Islet of Langerhans (tissue), 1 donor: ENCODE results near the gene VPS37C.

Experiments
- FAIRE-seq: peaks from one replicate; lab custom pipeline; 2011; peaks lifted over from hg19 to GRCh38; lab: Jason Lieb, UNC

The VPS37C gene

GRCh38 chr11:61153593-61154095 is 7.6 kb downstream of the VPS37C start:
- FAIRE-seq, result no peak

GRCh38 chr11:61152816-61153592 is 8.2 kb downstream of the VPS37C start:
- FAIRE-seq, result no peak

- FAIRE-seq, result no peak
Observed at GRCh38 chr11:61151545-61152252, 9.5 kb downstream of the VPS37C start.

GRCh38 chr11:61150706-61151544 is 10.3 kb downstream of the VPS37C start:
- no peak for FAIRE-seq

- FAIRE-seq, result no peak
Observed at GRCh38 chr11:61149624-61150615, 11.3 kb downstream of the VPS37C start.

- FAIRE-seq, result no peak
Observed at GRCh38 chr11:61147791-61148620, 13.2 kb downstream of the VPS37C start.

- FAIRE-seq, result no peak
Observed at GRCh38 chr11:61147271-61147670, 14.0 kb downstream of the VPS37C start.

GRCh38 chr11:61146416-61146815 is 14.8 kb downstream of the VPS37C start:
- no peak for FAIRE-seq

GRCh38 chr11:61145228-61146005 is 15.8 kb downstream of the VPS37C start:
- no peak for FAIRE-seq

- FAIRE-seq, result no peak
Observed at GRCh38 chr11:61144511-61145179, 16.6 kb downstream of the VPS37C start.

GRCh38 chr11:61142424-61142823 is 18.8 kb downstream of the VPS37C start:
- FAIRE-seq, result no peak

- no peak for FAIRE-seq
Observed at GRCh38 chr11:61141601-61142028, 19.6 kb downstream of the VPS37C start.

GRCh38 chr11:61140416-61140815 is 20.8 kb downstream of the VPS37C start:
- FAIRE-seq, result no peak

GRCh38 chr11:61139387-61139786 is 21.8 kb downstream of the VPS37C start:
- FAIRE-seq, result no peak

- no peak for FAIRE-seq
Observed at GRCh38 chr11:61138935-61139334, 22.3 kb downstream of the VPS37C start.

GRCh38 chr11:61134801-61135257 is 26.4 kb downstream of the VPS37C start:
- no peak for FAIRE-seq

GRCh38 chr11:61133956-61134662 is 27.1 kb downstream of the VPS37C start:
- FAIRE-seq, result no peak

GRCh38 chr11:61133145-61133544 is 28.1 kb downstream of the VPS37C start:
- FAIRE-seq, result no peak
